ENCODE data around the gene IL36B.

- TF ChIP-seq CTCF (IDR thresholded peaks at IDR 0.05 in 8 of 11, conservative IDR thresholded peaks at IDR 0.05 in 3 of 11): no peak
- TF ChIP-seq POLR2A (IDR thresholded peaks at IDR 0.05): no peak
Measured at GRCh38 chr2:113002677-113003076, 50.0 kb downstream of the IL36B start.

Data from spleen (tissue), 7 donors.